PC-9 (cell line): ENCODE measurements around the gene PIGM.

Source experiments
- CTCF ChIP-seq: fragments of 200-600 bp; sonication (generic); conservative IDR thresholded peaks from 2 replicates; pipeline ENCODE4 v1.6.1; 2017; ENCODE audit warnings: mixed run types, antibody characterized with exemption, mild to moderate bottlenecking, moderate library complexity
- EZH2 ChIP-seq: fragments of 200-600 bp; sonication (generic); IDR thresholded peaks from 2 replicates; pipeline ENCODE4 v1.8.0; 2017; ENCODE audit warnings: antibody characterized with exemption, low read depth

DNA sequence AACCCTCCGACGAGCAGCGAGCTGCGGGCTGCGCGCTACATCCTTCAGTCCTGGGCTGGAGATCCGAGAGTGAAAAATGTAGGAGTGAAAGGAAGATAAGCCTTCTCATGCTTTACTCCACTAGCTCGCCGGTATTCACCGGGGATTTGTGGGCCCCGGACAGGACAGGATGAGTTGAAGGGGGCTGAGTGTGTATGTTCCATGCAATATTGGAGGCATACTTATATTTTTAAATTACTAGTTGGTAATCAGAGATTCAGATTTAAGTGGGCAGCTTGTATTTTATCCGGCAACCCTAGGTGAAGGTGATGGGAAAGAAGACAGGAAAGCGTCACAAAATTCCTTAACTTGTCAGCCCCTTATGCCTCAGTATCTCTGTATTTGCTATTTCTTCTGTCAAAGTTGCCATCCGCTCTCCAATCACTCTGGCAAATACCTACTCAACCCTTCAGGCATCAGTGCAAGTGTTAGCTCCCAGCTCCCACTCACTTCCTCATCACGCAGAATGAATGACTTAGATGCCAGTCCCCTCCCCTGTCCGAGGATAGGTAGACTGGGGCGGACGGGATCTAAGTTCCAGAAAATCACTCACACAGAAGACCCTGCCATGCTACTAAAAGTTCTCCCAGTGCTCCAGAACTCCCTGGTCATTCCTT lies 503 bp upstream of the PIGM start:
- TF ChIP-seq CTCF (no peak), EZH2 (no peak)
